H1 (cell line): ENCODE results near the gene SF3B3. TPM values are rescaled to one million over a fixed set of nuclear protein-coding genes. Genes with fewer than 3 reads are reported as not detected.

ENCODE experiments used
- CTCF ChIA-PET: fragments of 300-600 bp; sonication (Branson Sonifier 250); formaldehyde crosslinking; loops from one replicate; lab custom pipeline; 2021; ENCODE audit not compliant: partially characterized antibody; lab: Charles Lee
- POLR2A ChIA-PET: fragments of 300-600 bp; sonication (Branson Sonifier 250); formaldehyde crosslinking; loops from one replicate; lab custom pipeline; 2021; ENCODE audit warnings: inconsistent platforms; ENCODE audit not compliant: partially characterized antibody; lab: Charles Lee
- DNase-seq, 2 experiments: peaks; one replicate each; pipeline versions ENCODE4 v3.0.0 to v3.0.0-alpha.2; 2010 to 2022; ENCODE audit warnings: low spot score in 2 of 2, low read depth in 1 of 2, mixed read lengths in 1 of 2
- FAIRE-seq: peaks from 2 replicates; lab custom pipeline; 2011; peaks lifted over from hg19 to GRCh38; lab: Jason Lieb, UNC
- H2AFZ ChIP-seq: 2 replicates; pipeline ENCODE4 v1.8.1; 2012; ENCODE audit warnings: low read length, inconsistent platforms
- H2AK5ac ChIP-seq: 2 replicates; pipeline ENCODE4 v1.6.1; 2013; ENCODE audit warnings: low read depth, low read length
- H2BK120ac ChIP-seq: replicated peaks from 2 replicates; pipeline ENCODE3; 2013; ENCODE audit warnings: low read depth, low read length, inconsistent platforms
- H2BK12ac ChIP-seq: 2 replicates; pipeline ENCODE4 v1.6.1; 2013; ENCODE audit warnings: low read depth, low read length
- H2BK15ac ChIP-seq: 2 replicates; pipeline ENCODE4 v1.6.1; 2013; ENCODE audit warnings: low read length
- H2BK20ac ChIP-seq: 2 replicates; pipeline ENCODE4 v1.6.1; 2013; ENCODE audit warnings: low read length
- H2BK5ac ChIP-seq: 2 replicates; pipeline ENCODE4 v1.6.1; 2013; ENCODE audit warnings: low read depth, low read length
- H3K14ac ChIP-seq: 2 replicates; pipeline ENCODE4 v1.6.1; 2013; ENCODE audit warnings: inconsistent platforms; ENCODE audit not compliant: insufficient read length
- H3K18ac ChIP-seq: 2 replicates; pipeline ENCODE4 v1.6.1; 2013; ENCODE audit warnings: low read length; ENCODE audit errors: extremely low read depth
- H3K23ac ChIP-seq: 2 replicates; pipeline ENCODE4 v1.6.1; 2013; ENCODE audit warnings: inconsistent platforms; ENCODE audit not compliant: insufficient read length
- H3K23me2 ChIP-seq: 2 replicates; pipeline ENCODE4 v1.6.1; 2013; ENCODE audit warnings: low read depth, low read length
- H3K27ac ChIP-seq: 2 replicates; pipeline ENCODE4 v1.6.1; 2011; ENCODE audit warnings: low read depth, low read length, inconsistent platforms
- H3K27me3 ChIP-seq, 4 experiments: replicated peaks in 1 of 4; 1 replicate in 1 of 4; 2 replicates in 3 of 4; pipeline versions ENCODE4 v1.6.1 to v1.8.1; 2011 to 2013; ENCODE audit warnings: low read length in 3 of 4, mild to moderate bottlenecking in 3 of 4, inconsistent platforms in 2 of 4, mixed read lengths in 2 of 4, moderate library complexity in 1 of 4; ENCODE audit not compliant: control insufficient read depth in 3 of 4, insufficient read depth in 3 of 4; ENCODE audit errors: extremely low read depth in 1 of 4
- H3K36me3 ChIP-seq, 4 experiments: 2 replicates each; pipeline versions ENCODE4 v1.6.1 to v1.8.1; 2011 to 2013; ENCODE audit warnings: mild to moderate bottlenecking in 4 of 4, low read length in 3 of 4, moderate library complexity in 2 of 4, control low read depth in 1 of 4, inconsistent platforms in 1 of 4; ENCODE audit not compliant: insufficient read depth in 4 of 4, control insufficient read depth in 2 of 4
- H3K4ac ChIP-seq: replicated peaks from 2 replicates; pipeline ENCODE3; 2013; ENCODE audit warnings: low read length, low read depth, mixed read lengths, inconsistent platforms; ENCODE audit not compliant: insufficient read length
- H3K4me1 ChIP-seq, 4 experiments: replicated peaks in 1 of 4; 1 replicate in 1 of 4; 2 replicates in 3 of 4; pipeline versions ENCODE4 v1.6.1 to v1.8.1; 2011 to 2013; ENCODE audit warnings: low read length in 3 of 4, inconsistent platforms in 2 of 4, mixed read lengths in 1 of 4; ENCODE audit not compliant: insufficient read depth in 4 of 4, control insufficient read depth in 3 of 4
- H3K4me2 ChIP-seq, 2 experiments: 2 replicates each; pipeline versions ENCODE4 v1.6.1 to v1.8.1; 2011 to 2013; ENCODE audit warnings: low read depth in 2 of 2, low read length in 2 of 2, control low read depth in 1 of 2, inconsistent platforms in 1 of 2, mild to moderate bottlenecking in 1 of 2; ENCODE audit not compliant: insufficient read depth in 1 of 2
- H3K4me3 ChIP-seq, 4 experiments: fragments of 200-600, 300-600 bp in 1 of 4; sonication (generic), shearing (Covaris generic), sonication (Bioruptor Twin) in 1 of 4; 2 replicates each; pipeline versions ENCODE4 v1.5.1 to v1.8.1; 2011 to 2016; ENCODE audit warnings: low read length in 4 of 4, low read depth in 3 of 4, control low read depth in 2 of 4, inconsistent platforms in 2 of 4, mild to moderate bottlenecking in 2 of 4, mixed read lengths in 1 of 4, moderate library complexity in 1 of 4; ENCODE audit not compliant: insufficient read depth in 2 of 4; ENCODE audit errors: extremely low read depth in 1 of 4
- H3K56ac ChIP-seq: replicated peaks from 2 replicates; pipeline ENCODE3; 2013; ENCODE audit warnings: low read depth, mild to moderate bottlenecking, mixed read lengths, low read length, inconsistent platforms; ENCODE audit not compliant: insufficient read length
- H3K79me1 ChIP-seq: 2 replicates; pipeline ENCODE4 v1.6.1; 2013; ENCODE audit warnings: low read depth, low read length, control low read depth
- H3K79me2 ChIP-seq, 2 experiments: 2 replicates each; pipeline versions ENCODE4 v1.6.1 to v1.8.1; 2012 to 2013; ENCODE audit warnings: low read length in 2 of 2, mild to moderate bottlenecking in 2 of 2, inconsistent platforms in 1 of 2; ENCODE audit not compliant: insufficient read depth in 2 of 2, control insufficient read depth in 1 of 2
- H3K9ac ChIP-seq, 4 experiments: replicated peaks in 1 of 4; 1 replicate in 1 of 4; 2 replicates in 3 of 4; pipeline versions ENCODE4 v1.6.1 to v1.8.1; 2011 to 2013; ENCODE audit warnings: low read depth in 3 of 4, low read length in 3 of 4, control low read depth in 2 of 4, mild to moderate bottlenecking in 2 of 4, moderate library complexity in 2 of 4, inconsistent platforms in 1 of 4; ENCODE audit errors: extremely low read depth in 1 of 4
- H3K9me3 ChIP-seq, 2 experiments: 2 replicates each; pipeline versions ENCODE4 v1.6.1 to v1.8.1; 2012 to 2013; ENCODE audit warnings: mild to moderate bottlenecking in 2 of 2, moderate library complexity in 2 of 2, control low read depth in 1 of 2, inconsistent platforms in 1 of 2, low read depth in 1 of 2, low read length in 1 of 2, mixed read lengths in 1 of 2; ENCODE audit not compliant: insufficient read depth in 2 of 2
- H4K20me1 ChIP-seq, 2 experiments: replicated peaks in 1 of 2; 2 replicates each; pipeline versions ENCODE3 to v1.8.1; 2011 to 2013; ENCODE audit warnings: inconsistent platforms in 2 of 2, low read length in 2 of 2, mild to moderate bottlenecking in 1 of 2; ENCODE audit not compliant: insufficient read depth in 2 of 2, control insufficient read depth in 1 of 2
- H4K5ac ChIP-seq: 2 replicates; pipeline ENCODE4 v1.6.1; 2013; ENCODE audit warnings: low read length, low read depth, mixed read lengths, inconsistent platforms; ENCODE audit not compliant: insufficient read length
- H4K8ac ChIP-seq: 2 replicates; pipeline ENCODE4 v1.8.0; 2013; ENCODE audit warnings: mild to moderate bottlenecking, moderate library complexity, low read length, inconsistent platforms; ENCODE audit not compliant: insufficient read depth; ENCODE audit errors: extremely low read depth
- H4K91ac ChIP-seq: replicated peaks from 2 replicates; pipeline ENCODE3; 2013; ENCODE audit warnings: low read length, mixed read lengths, inconsistent platforms; ENCODE audit not compliant: insufficient read length
- GABPA ChIP-seq: IDR thresholded peaks from 2 replicates; pipeline ENCODE4 v1.6.1; 2011; ENCODE audit warnings: mild to moderate bottlenecking, low read length, moderate library complexity, borderline replicate concordance; ENCODE audit not compliant: insufficient read depth
- KDM5A ChIP-seq: fragments of 200-600 bp; IDR thresholded peaks from 2 replicates; pipeline ENCODE4 v1.7.1; 2012; ENCODE audit warnings: mild to moderate bottlenecking, low read length, inconsistent platforms, mixed read lengths
- MAFK ChIP-seq: IDR thresholded peaks from 2 replicates; pipeline ENCODE4 v1.6.1; 2012; ENCODE audit warnings: low read depth, mild to moderate bottlenecking, improper control_type of control experiment, low read length
- RBBP5 ChIP-seq: IDR thresholded peaks from 2 replicates; pipeline ENCODE4 v1.7.1; 2012; ENCODE audit warnings: low read depth, mild to moderate bottlenecking, inconsistent platforms, low read length, moderate library complexity, borderline replicate concordance
- RFX5 ChIP-seq: IDR thresholded peaks from 2 replicates; pipeline ENCODE4 v1.6.1; 2011; ENCODE audit warnings: low read depth, low read length, improper control_type of control experiment, borderline replicate concordance
- SIX5 ChIP-seq: IDR thresholded peaks from 2 replicates; pipeline ENCODE4 v1.6.1; 2011; ENCODE audit warnings: mild to moderate bottlenecking, low read depth, low read length
- SP1 ChIP-seq: IDR thresholded peaks from 2 replicates; pipeline ENCODE4 v1.6.1; 2011; ENCODE audit warnings: low read depth, low read length
- TEAD4 ChIP-seq: IDR thresholded peaks from 2 replicates; pipeline ENCODE4 v1.6.1; 2012; ENCODE audit warnings: low read depth, low read length, inconsistent platforms, mixed read lengths
- WGBS, 2 experiments: shearing (Covaris generic) in 1 of 2; methylation state at CpG; one replicate each; pipeline versions ENCODE4 v1.1.6 to v1.1.7; 2013 to 2015; ENCODE audit warnings: low lambda C conversion rate in 2 of 2, mixed read lengths in 2 of 2, inconsistent platforms in 1 of 2, low coverage in 1 of 2, missing lambda C conversion rate in 1 of 2; ENCODE audit not compliant: insufficient replicate concordance in 2 of 2, insufficient coverage in 1 of 2, insufficient read length in 1 of 2; ENCODE audit errors: extremely low coverage in 1 of 2, missing lambda C conversion rate in 1 of 2; 5-methylcytosine and 5-hydroxymethylcytosine counted together
- polyA plus RNA-seq, 7 experiments: library from polyadenylated mRNA; depleted of rRNA in 3 of 7; stranded (reverse) in 5 of 7; unstranded in 2 of 7; fragments of >200 nt in 5 of 7; fragments of 200-250 nt in 2 of 7; gene quantifications; 1 replicate in 5 of 7; 2 replicates in 1 of 7; 4 replicates in 1 of 7; pipeline versions ENCODE4 v1.2.1 to v1.2.3, GENCODE V29; 2011 to 2013; ENCODE audit warnings: missing spikeins in 2 of 7, mixed read lengths in 2 of 7
- total RNA-seq: library from RNA; stranded (reverse); fragmentation: NEBNext Ultra II Directional; extraction: Animal tissue kit (Norgen Biotek cat#: 25700); gene quantifications from 2 replicates; pipeline ENCODE4 v1.2.1, GENCODE V29; 2021

The SF3B3 gene
- total and polyA plus RNA-seq, 2 of the 8 experiments (the other 6 are each of a cell fraction or from before 2014, with no cell fraction given): 241 to 521 TPM

- POLR2A ChIA-PET: interaction anchor here (0.6 to 27.1 kb wide), 6 partner anchors 10 to 203 kb away, joined by 3 to 525 read pairs (median 6); no protein-coding TSS in a partner anchor
- no peak overlapping the region for H4K5ac ChIP-seq
- FAIRE-seq: no peak
- H4K91ac ChIP-seq: no peak overlapping the region
- peaks cover 61 to 81% (median 77%) of the 10 kb centered on the region in 4 experiments for H3K36me3 ChIP-seq
- H3K56ac ChIP-seq: no peak overlapping the region
- H3K27ac ChIP-seq: no peak overlapping the region
- H2BK5ac ChIP-seq: no peak overlapping the region
- WGBS, 2 experiments: 97% methylated on average over 8 of the region's 8 CpGs; no CpG with 5 or more reads in 1 of the 2 experiments
- no peak overlapping the region for H3K4me3 ChIP-seq
- no peaks in the 10 kb centered on the region for H3K27me3 ChIP-seq
- TF ChIP-seq GABPA (no peak), SP1 (peak; percentile 24; the same call in 1 of the 2 replicates), RBBP5 (no peak), RFX5 (no peak), SIX5 (no peak), KDM5A (no peak), TEAD4 (no peak), MAFK (no peak)
- no peak overlapping the region for H4K8ac ChIP-seq
- no peak overlapping the region for H2BK20ac ChIP-seq
- DNase-seq: no peak
- H3K9ac ChIP-seq: no peak overlapping the region
- H2BK12ac ChIP-seq: no peak overlapping the region
- no peak overlapping the region for H3K18ac ChIP-seq
- H3K4me2 ChIP-seq: no peak overlapping the region
- CTCF ChIA-PET: interaction anchor here (0.6 to 1.8 kb wide), 4 partner anchors 81 to 304 kb away, joined by 3 to 6 read pairs (median 3); no protein-coding TSS in a partner anchor
- no peak overlapping the region for H2BK15ac ChIP-seq
- H3K4me1 ChIP-seq: no peaks in the 10 kb centered on the region; a peak in 1 of 7 replicates
- H3K23me2 ChIP-seq: no peaks in the 10 kb centered on the region
- no peaks in the 10 kb centered on the region for H3K79me2 ChIP-seq
- H3K14ac ChIP-seq: no peak overlapping the region
- H3K79me1 ChIP-seq: peaks cover 7% of the 10 kb centered on the region; the same call in 1 of the 2 replicates
- peaks cover 11 to 15% of the 10 kb centered on the region in 2 experiments for H4K20me1 ChIP-seq
- no peaks in the 10 kb centered on the region for H3K9me3 ChIP-seq
- H2AK5ac ChIP-seq: no peak overlapping the region
- no peak overlapping the region for H2AFZ ChIP-seq
- H2BK120ac ChIP-seq: no peak overlapping the region
- H3K4ac ChIP-seq: no peak overlapping the region
- H3K23ac ChIP-seq: no peak overlapping the region
These were observed 48.0 kb downstream of the SF3B3 start for GRCh38 chr16:70571623-70572022.
